ENCODE measurements around the gene AKAP11.

GRCh38 chr13:42274386-42275097 lies 2.6 kb downstream of the AKAP11 start:
- TF ChIP-seq, protein P1, sequence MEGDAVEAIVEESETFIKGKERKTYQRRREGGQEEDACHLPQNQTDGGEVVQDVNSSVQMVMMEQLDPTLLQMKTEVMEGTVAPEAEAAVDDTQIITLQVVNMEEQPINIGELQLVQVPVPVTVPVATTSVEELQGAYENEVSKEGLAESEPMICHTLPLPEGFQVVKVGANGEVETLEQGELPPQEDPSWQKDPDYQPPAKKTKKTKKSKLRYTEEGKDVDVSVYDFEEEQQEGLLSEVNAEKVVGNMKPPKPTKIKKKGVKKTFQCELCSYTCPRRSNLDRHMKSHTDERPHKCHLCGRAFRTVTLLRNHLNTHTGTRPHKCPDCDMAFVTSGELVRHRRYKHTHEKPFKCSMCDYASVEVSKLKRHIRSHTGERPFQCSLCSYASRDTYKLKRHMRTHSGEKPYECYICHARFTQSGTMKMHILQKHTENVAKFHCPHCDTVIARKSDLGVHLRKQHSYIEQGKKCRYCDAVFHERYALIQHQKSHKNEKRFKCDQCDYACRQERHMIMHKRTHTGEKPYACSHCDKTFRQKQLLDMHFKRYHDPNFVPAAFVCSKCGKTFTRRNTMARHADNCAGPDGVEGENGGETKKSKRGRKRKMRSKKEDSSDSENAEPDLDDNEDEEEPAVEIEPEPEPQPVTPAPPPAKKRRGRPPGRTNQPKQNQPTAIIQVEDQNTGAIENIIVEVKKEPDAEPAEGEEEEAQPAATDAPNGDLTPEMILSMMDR (conservative IDR thresholded peaks at IDR 0.05; ENCODE audit: low read depth, low read length) = no peak
- no peak for TF ChIP-seq EZH2 (IDR thresholded peaks at IDR 0.05; ENCODE audit: low read length, unreplicated experiment)
